Activated naive CD4-positive, alpha-beta T cell (primary cell): ENCODE data around the gene CCDC71.

Experiments
- DNase-seq, 4 experiments: peaks; one replicate each; lab custom pipeline; 2025; lab: John Stamatoyannopoulos, UW

CCDC71 gene

GRCh38 chr3:49170744-49171118, 4.6 kb upstream of the CCDC71 start:
- no peak for DNase-seq

- no peak for DNase-seq
These were observed 823 bp upstream of the CCDC71 start for GRCh38 chr3:49166752-49167556.

GRCh38 chr3:49164983-49165720, 979 bp downstream of the CCDC71 start:
- DNase-seq = no peak

- no peak for DNase-seq
These were observed 2.5 kb downstream of the CCDC71 start for GRCh38 chr3:49163609-49164008.

- DNase-seq = no peak
These were observed 3.2 kb downstream of the CCDC71 start for GRCh38 chr3:49162751-49163419.

- DNase-seq = no peak
These were observed 4.2 kb downstream of the CCDC71 start for GRCh38 chr3:49161808-49162530.

- DNase-seq = no peak
These were observed 4.9 kb downstream of the CCDC71 start for GRCh38 chr3:49161197-49161596.

- DNase-seq = no peak
These were observed 7.3 kb downstream of the CCDC71 start for GRCh38 chr3:49158792-49159191.

GRCh38 chr3:49158103-49158709, 7.9 kb downstream of the CCDC71 start:
- DNase-seq = peak in 2 of 4 experiments; percentile 11 to 53

- no peak for DNase-seq
These were observed 8.8 kb downstream of the CCDC71 start for GRCh38 chr3:49157289-49157688.

GRCh38 chr3:49153349-49153912, 12.7 kb downstream of the CCDC71 start:
- DNase-seq = no peak

GRCh38 chr3:49151610-49152009, 14.5 kb downstream of the CCDC71 start:
- DNase-seq = no peak

GRCh38 chr3:49148159-49148558, 18.0 kb downstream of the CCDC71 start:
- DNase-seq = no peak

- no peak for DNase-seq
These were observed 26.1 kb downstream of the CCDC71 start for GRCh38 chr3:49140080-49140479.

- no peak for DNase-seq
These were observed 30.6 kb downstream of the CCDC71 start for GRCh38 chr3:49135499-49135898.

- DNase-seq = no peak
These were observed 31.5 kb downstream of the CCDC71 start for GRCh38 chr3:49134471-49135265.

GRCh38 chr3:49133226-49133951, 32.7 kb downstream of the CCDC71 start:
- no peak for DNase-seq

- no peak for DNase-seq
These were observed 33.5 kb downstream of the CCDC71 start, which contains the start of gene LAMB2 for GRCh38 chr3:49132437-49133225. TSS of gene LAMB2 (minus strand) at chr3:49133050. CDS start at chr3:49132867, 183 bp downstream.

- no peak for DNase-seq
These were observed 34.1 kb downstream of the CCDC71 start for GRCh38 chr3:49132073-49132436.
